ENCODE data around the gene SLC25A21.
A peak's percentile ranks its signal among the peaks of the same experiment; 100 is the strongest.

The SLC25A21 gene

GRCh38 chr14:36948157-36948859, 224.1 kb downstream of the SLC25A21 start:
- DNase-seq (ENCODE audit: low read depth in 1 of 2, low spot score in 1 of 2), result no peak

- no peak for DNase-seq (ENCODE audit: low read depth in 1 of 2, low spot score in 1 of 2)
Observed at GRCh38 chr14:36947362-36947761, 225.0 kb downstream of the SLC25A21 start.

- DNase-seq (ENCODE audit: low read depth in 1 of 2, low spot score in 1 of 2), result no peak
Observed at GRCh38 chr14:36946872-36947271, 225.5 kb downstream of the SLC25A21 start.

- DNase-seq (ENCODE audit: low read depth in 1 of 2, low spot score in 1 of 2), result no peak
Observed at GRCh38 chr14:36944307-36945010, 227.9 kb downstream of the SLC25A21 start.

- no peak for DNase-seq (ENCODE audit: low read depth in 1 of 2, low spot score in 1 of 2)
Observed at GRCh38 chr14:36942522-36943245, 229.7 kb downstream of the SLC25A21 start.

GRCh38 chr14:36941783-36942521, 230.5 kb downstream of the SLC25A21 start:
- peak; percentile 14 to 15 for DNase-seq (ENCODE audit: low read depth in 1 of 2, low spot score in 1 of 2)

- no peak for DNase-seq (ENCODE audit: low read depth in 1 of 2, low spot score in 1 of 2)
Observed at GRCh38 chr14:36940476-36940875, 231.9 kb downstream of the SLC25A21 start.

- DNase-seq (ENCODE audit: low read depth in 1 of 2, low spot score in 1 of 2), result no peak
Observed at GRCh38 chr14:36939265-36939664, 233.1 kb downstream of the SLC25A21 start.

GRCh38 chr14:36938678-36939077, 233.7 kb downstream of the SLC25A21 start:
- no peak for DNase-seq (ENCODE audit: low read depth in 1 of 2, low spot score in 1 of 2)

GRCh38 chr14:36935976-36936678, 236.3 kb downstream of the SLC25A21 start:
- no peak for DNase-seq (ENCODE audit: low read depth in 1 of 2, low spot score in 1 of 2)

- no peak for DNase-seq (ENCODE audit: low read depth in 1 of 2, low spot score in 1 of 2)
Observed at GRCh38 chr14:36934304-36934703, 238.1 kb downstream of the SLC25A21 start.

GRCh38 chr14:36931791-36932190, 240.6 kb downstream of the SLC25A21 start:
- DNase-seq (ENCODE audit: low read depth in 1 of 2, low spot score in 1 of 2), result no peak

- no peak for DNase-seq (ENCODE audit: low read depth in 1 of 2, low spot score in 1 of 2)
Observed at GRCh38 chr14:36928432-36928831, 244.0 kb downstream of the SLC25A21 start.

- DNase-seq (ENCODE audit: low read depth in 1 of 2, low spot score in 1 of 2), result no peak
Observed at GRCh38 chr14:36925094-36925493, 247.3 kb downstream of the SLC25A21 start.

GRCh38 chr14:36916668-36917067, 255.7 kb downstream of the SLC25A21 start:
- no peak for DNase-seq (ENCODE audit: low read depth in 1 of 2, low spot score in 1 of 2)

- DNase-seq (ENCODE audit: low read depth in 1 of 2, low spot score in 1 of 2), result no peak
Observed at GRCh38 chr14:36915081-36915480, 257.3 kb downstream of the SLC25A21 start.

GRCh38 chr14:36910578-36910977, 261.8 kb downstream of the SLC25A21 start:
- no peak for DNase-seq (ENCODE audit: low read depth in 1 of 2, low spot score in 1 of 2)

- DNase-seq (ENCODE audit: low read depth in 1 of 2, low spot score in 1 of 2), result no peak
Observed at GRCh38 chr14:36905272-36905888, 267.0 kb downstream of the SLC25A21 start.

- no peak for DNase-seq (ENCODE audit: low read depth in 1 of 2, low spot score in 1 of 2)
Observed at GRCh38 chr14:36901861-36902260, 270.5 kb downstream of the SLC25A21 start.

- no peak for DNase-seq (ENCODE audit: low read depth in 1 of 2, low spot score in 1 of 2)
Observed at GRCh38 chr14:36900846-36901245, 271.6 kb downstream of the SLC25A21 start.

Measured in activated CD4-positive, alpha-beta T cell treated with anti-CD3 and anti-CD28 coated beads, Interleukin-2, amount 50 U/mL, for 24 hours (primary cell).